Astrocyte of the spinal cord (primary cell): ENCODE measurements around the gene CDC23.

ENCODE experiments used
- DNase-seq: peaks from one replicate; pipeline ENCODE4 v3.0.0; 2011; ENCODE audit warnings: low read depth, low spot score
- H3K4me3 ChIP-seq: 2 replicates; pipeline ENCODE4 v1.5.1; 2011; ENCODE audit warnings: low read depth, mild to moderate bottlenecking, low read length, moderate library complexity
- in situ Hi-C: cut with HindIII; loops from 2 replicates; pipeline ENCODE4 v1.10.0; 2017; ENCODE audit warnings: low sequenced_read_pairs
- TF ChIP-seq, protein P1 (sequence below): IDR thresholded peaks from 2 replicates; pipeline ENCODE4 v1.5.1; 2012; ENCODE audit warnings: low read depth, mild to moderate bottlenecking, low read length, inconsistent platforms

Gene CDC23

DNA sequence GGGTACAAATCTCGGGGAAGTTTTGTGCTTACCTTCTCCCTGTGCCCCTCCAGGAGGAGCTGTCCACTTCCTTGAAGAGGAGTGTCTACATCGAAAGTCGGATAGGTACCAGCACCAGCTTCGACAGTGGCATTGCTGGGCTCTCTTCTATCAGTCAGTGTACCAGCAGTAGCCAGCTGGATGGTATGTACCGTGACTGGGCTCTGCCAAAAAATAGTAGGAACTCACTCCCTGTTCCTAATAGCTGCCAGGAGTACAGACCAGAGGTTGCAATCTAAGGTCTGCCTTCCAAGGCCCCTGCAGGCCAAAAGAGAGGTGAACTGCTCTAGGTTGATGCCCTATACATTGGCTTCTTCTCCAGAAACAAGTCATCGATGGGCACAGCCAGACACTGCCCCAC is 30.3 kb downstream of the CDC23 start:
- DNase-seq: no peak
- in situ Hi-C loops: no loop called here
- TF ChIP-seq, protein P1, sequence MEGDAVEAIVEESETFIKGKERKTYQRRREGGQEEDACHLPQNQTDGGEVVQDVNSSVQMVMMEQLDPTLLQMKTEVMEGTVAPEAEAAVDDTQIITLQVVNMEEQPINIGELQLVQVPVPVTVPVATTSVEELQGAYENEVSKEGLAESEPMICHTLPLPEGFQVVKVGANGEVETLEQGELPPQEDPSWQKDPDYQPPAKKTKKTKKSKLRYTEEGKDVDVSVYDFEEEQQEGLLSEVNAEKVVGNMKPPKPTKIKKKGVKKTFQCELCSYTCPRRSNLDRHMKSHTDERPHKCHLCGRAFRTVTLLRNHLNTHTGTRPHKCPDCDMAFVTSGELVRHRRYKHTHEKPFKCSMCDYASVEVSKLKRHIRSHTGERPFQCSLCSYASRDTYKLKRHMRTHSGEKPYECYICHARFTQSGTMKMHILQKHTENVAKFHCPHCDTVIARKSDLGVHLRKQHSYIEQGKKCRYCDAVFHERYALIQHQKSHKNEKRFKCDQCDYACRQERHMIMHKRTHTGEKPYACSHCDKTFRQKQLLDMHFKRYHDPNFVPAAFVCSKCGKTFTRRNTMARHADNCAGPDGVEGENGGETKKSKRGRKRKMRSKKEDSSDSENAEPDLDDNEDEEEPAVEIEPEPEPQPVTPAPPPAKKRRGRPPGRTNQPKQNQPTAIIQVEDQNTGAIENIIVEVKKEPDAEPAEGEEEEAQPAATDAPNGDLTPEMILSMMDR: no peak
- H3K4me3 ChIP-seq: no peak overlapping the region

DNA sequence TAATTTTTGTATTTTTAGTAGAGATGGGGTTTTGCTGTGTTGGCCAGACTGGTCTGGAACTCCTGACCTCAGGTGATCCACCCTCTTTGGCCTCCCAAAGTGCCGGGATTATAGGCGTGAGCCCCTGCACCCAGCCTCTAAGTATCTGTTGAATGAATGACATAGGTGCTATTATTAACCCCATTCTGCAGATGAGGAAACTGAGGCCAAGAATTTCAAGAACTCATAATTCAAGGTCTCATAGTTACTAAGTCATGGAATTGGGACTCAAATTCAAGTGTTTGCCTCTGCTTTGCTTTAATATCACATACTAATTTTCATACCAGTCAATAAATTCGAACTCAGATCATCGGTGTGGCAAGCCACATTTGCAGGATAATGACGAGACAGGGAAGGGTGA is 32.3 kb downstream of the CDC23 start:
- DNase-seq: no peak
- H3K4me3 ChIP-seq: no peak overlapping the region
- in situ Hi-C loops: no loop called here
- TF ChIP-seq, protein P1: no peak

DNA sequence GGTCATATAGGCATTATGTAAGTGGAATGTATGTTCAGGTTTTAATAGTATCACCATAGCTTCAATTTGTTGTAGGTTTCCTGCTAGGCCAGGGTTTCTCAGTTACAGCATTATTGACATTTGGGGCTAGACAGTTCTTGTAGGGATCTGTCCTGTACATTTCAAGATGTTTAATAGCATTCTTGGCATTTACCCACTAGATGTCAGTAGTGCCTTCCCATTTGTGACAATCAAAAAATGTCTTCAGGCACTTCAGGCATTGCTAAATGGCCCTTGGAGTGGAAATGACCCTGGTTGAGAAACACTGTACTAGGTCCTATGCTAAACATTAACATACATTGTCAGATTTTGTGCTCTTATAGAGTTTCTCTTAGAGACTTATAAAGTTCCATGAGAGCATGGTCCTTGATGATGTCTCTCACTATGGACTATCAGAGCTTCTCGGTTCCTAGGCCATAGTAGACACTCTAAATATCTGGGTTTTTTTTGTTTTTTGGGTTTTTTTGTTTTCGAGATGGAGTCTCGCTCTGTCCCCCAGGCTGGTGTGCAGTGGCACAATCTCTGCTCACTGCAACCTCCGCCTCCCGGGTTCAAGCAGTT is 32.8 kb downstream of the CDC23 start:
- TF ChIP-seq, protein P1: peak; percentile 37
- H3K4me3 ChIP-seq: peak overlapping the region; percentile 97
- peak; percentile 64 for DNase-seq
- in situ Hi-C loops: no loop called here

DNA sequence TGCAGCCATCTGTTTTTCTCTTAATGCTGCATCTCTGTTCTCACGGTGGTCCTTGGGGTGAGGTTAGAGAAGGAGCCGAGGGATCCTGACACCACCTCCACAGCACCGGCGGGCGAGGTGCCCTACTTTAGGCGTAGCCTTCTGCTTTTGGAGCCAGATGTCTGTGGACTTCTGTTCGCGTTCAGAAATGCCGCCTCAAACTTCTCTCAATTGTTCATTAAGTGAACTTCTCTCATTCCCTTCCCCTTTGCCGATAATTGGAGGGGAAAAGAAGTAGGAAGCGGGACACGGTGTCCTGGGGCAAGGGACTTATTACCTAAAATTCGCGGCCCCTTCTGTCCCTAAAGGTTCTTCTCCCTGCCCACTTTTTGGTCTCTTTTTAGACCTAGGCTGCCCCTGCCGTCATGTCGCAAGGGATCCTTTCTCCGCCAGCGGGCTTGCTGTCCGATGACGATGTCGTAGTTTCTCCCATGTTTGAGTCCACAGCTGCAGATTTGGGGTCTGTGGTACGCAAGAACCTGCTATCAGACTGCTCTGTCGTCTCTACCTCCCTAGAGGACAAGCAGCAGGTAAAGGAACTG is 33.8 kb downstream of the CDC23 start:
- in situ Hi-C loops: no loop called here
- DNase-seq: no peak
- TF ChIP-seq, protein P1: no peak
- peak overlapping the region; percentile 97 for H3K4me3 ChIP-seq

DNA sequence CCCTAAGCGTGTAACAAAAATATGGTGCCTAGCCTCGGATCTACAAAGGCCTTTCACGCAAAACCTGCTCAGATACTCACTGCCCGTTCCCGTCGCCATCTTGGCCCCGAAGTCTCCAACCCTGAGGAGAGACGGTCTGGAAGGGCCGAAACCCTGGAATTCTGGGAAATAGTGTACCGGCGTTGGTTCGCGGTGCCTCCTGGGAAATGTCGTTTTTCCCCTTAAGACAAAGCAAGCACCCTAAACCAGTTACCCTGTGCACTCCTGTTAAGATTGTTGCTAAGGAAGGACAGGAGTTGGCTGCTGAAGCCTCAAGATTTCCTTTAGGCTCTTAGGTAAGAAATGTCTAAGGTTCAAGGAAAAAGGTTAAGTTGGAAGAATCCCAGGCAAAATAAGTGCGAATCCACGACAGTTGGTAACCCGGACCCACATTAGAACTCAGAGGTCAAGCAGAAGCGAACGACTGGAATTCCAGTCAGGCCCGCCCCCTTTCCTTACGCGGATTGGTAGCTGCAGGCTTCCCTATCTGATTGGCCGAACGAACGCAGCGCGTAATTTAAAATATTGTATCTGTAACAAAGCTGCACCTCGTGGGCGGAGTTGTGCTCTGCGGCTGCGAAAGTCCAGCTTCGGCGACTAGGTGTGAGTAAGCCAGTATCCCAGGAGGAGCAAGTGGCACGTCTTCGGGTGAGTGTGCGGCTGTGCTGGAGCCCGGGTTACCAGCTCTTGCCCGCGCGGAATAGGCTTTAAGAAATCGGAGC is 34.4 kb downstream of the CDC23 start, which contains the start of the genes BRD8 and KIF20A:
BRD8 (minus strand) TSS at position 115 of the 761 bp plus-strand sequence; CDS start at position 99, 16 bp downstream.
KIF20A (plus strand) TSS at position 597 of the 761 bp plus-strand sequence. CDS start 569 bp downstream, outside the sequence.
- in situ Hi-C loops: no loop called here
- H3K4me3 ChIP-seq: peak within 1 kb of the TSS; percentile 97
- peak; percentile 98 for DNase-seq
- TF ChIP-seq, protein P1: no peak

DNA sequence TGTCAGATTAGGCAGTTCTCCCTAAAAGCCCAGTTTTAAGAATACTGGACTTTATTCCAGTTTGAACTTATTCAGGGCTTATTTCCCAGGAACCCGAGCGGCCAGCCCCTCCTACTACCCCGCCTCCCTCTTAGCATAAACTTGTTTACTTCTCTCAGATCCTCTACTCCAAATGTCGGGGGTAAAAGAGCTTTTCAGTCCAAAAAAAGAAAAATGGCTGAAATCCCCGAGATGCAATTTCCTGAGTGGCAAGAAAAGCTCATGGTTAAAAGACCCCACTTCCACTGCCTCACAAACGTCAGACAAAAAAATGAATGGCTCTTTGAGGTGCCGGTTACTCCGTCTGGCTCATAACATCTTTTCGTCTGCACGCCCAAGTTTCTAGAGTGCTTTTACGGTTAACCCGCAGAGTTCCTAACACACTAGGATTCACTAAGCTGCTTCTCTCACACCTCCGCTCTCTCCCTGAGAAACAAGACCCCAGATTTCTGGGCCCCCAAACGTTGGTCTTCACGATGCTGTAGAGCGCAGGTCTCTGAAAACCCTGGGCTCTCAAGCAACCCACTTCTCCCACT is 35.1 kb downstream of the CDC23 start:
- H3K4me3 ChIP-seq: peak overlapping the region; percentile 97
- in situ Hi-C loops: no loop called here
- TF ChIP-seq, protein P1: no peak
- DNase-seq: peak; percentile 55
